NCI-H2029 treated with DMSO at 0.1 percent for 48 hours (cell line): Measurements from ENCODE around the gene HAND2.
A peak's percentile ranks its signal among the peaks of the same experiment; 100 is the strongest.

Experiments
- DNase-seq: peaks from one replicate; lab custom pipeline; 2025; lab: John Stamatoyannopoulos, UW

HAND2 gene

GRCh38 chr4:173502282-173502681, 27.7 kb downstream of the HAND2 start:
- DNase-seq, result no peak

- no peak for DNase-seq
Observed at GRCh38 chr4:173501592-173502150, 28.4 kb downstream of the HAND2 start.

GRCh38 chr4:173500841-173501591, 29.0 kb downstream of the HAND2 start:
- no peak for DNase-seq

GRCh38 chr4:173499658-173500535, 30.1 kb downstream of the HAND2 start:
- no peak for DNase-seq

- DNase-seq, result no peak
Observed at GRCh38 chr4:173498771-173499170, 31.3 kb downstream of the HAND2 start.

- DNase-seq, result no peak
Observed at GRCh38 chr4:173498023-173498422, 32.0 kb downstream of the HAND2 start.

GRCh38 chr4:173494013-173494970, 35.7 kb downstream of the HAND2 start:
- DNase-seq, result peak; percentile 51

GRCh38 chr4:173493041-173493440, 37.0 kb downstream of the HAND2 start:
- DNase-seq, result no peak

- no peak for DNase-seq
Observed at GRCh38 chr4:173492315-173492714, 37.7 kb downstream of the HAND2 start.

GRCh38 chr4:173490817-173491528, 39.1 kb downstream of the HAND2 start:
- no peak for DNase-seq

- DNase-seq, result no peak
Observed at GRCh38 chr4:173490256-173490655, 39.8 kb downstream of the HAND2 start.

GRCh38 chr4:173489514-173489913, 40.5 kb downstream of the HAND2 start:
- peak; percentile 18 for DNase-seq

GRCh38 chr4:173488656-173489055, 41.4 kb downstream of the HAND2 start:
- no peak for DNase-seq

GRCh38 chr4:173488074-173488473, 42.0 kb downstream of the HAND2 start:
- DNase-seq, result no peak

- DNase-seq, result no peak
Observed at GRCh38 chr4:173486714-173487392, 43.2 kb downstream of the HAND2 start.

GRCh38 chr4:173485164-173485563, 44.9 kb downstream of the HAND2 start:
- DNase-seq, result no peak

GRCh38 chr4:173482330-173482931, 47.6 kb downstream of the HAND2 start:
- no peak for DNase-seq

- DNase-seq, result no peak
Observed at GRCh38 chr4:173478913-173479283, 51.1 kb downstream of the HAND2 start.

GRCh38 chr4:173478201-173478912, 51.7 kb downstream of the HAND2 start:
- no peak for DNase-seq
